IPS-NIHi7 (cell line): ENCODE data around the gene GREM1.

Source experiments
- DNase-seq: peaks from one replicate; pipeline ENCODE4 v3.0.0; 2012; ENCODE audit warnings: mixed read lengths; ENCODE audit errors: extremely low spot score

Gene GREM1

DNA sequence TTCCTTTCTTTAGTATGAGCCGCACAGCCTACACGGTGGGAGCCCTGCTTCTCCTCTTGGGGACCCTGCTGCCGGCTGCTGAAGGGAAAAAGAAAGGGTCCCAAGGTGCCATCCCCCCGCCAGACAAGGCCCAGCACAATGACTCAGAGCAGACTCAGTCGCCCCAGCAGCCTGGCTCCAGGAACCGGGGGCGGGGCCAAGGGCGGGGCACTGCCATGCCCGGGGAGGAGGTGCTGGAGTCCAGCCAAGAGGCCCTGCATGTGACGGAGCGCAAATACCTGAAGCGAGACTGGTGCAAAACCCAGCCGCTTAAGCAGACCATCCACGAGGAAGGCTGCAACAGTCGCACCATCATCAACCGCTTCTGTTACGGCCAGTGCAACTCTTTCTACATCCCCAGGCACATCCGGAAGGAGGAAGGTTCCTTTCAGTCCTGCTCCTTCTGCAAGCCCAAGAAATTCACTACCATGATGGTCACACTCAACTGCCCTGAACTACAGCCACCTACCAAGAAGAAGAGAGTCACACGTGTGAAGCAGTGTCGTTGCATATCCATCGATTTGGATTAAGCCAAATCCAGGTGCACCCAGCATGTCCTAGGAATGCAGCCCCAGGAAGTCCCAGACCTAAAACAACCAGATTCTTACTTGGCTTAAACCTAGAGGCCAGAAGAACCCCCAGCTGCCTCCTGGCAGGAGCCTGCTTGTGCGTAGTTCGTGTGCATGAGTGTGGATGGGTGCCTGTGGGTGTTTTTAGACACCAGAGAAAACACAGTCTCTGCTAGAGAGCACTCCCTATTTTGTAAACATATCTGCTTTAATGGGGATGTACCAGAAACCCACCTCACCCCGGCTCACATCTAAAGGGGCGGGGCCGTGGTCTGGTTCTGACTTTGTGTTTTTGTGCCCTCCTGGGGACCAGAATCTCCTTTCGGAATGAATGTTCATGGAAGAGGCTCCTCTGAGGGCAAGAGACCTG is 13.2 kb downstream of the GREM1 start:
- DNase-seq = peak; percentile 93

- DNase-seq = no peak
These were observed 14.9 kb downstream of the GREM1 start for GRCh38 chr15:32732574-32733157.

DNA sequence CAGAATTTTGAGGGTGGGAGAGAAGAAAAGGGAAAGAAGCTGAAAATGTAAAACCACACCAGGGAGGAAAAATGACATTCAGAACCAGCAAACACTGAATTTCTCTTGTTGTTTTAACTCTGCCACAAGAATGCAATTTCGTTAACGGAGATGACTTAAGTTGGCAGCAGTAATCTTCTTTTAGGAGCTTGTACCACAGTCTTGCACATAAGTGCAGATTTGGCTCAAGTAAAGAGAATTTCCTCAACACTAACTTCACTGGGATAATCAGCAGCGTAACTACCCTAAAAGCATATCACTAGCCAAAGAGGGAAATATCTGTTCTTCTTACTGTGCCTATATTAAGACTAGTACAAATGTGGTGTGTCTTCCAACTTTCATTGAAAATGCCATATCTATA is 15.5 kb downstream of the GREM1 start:
- no peak for DNase-seq

DNA sequence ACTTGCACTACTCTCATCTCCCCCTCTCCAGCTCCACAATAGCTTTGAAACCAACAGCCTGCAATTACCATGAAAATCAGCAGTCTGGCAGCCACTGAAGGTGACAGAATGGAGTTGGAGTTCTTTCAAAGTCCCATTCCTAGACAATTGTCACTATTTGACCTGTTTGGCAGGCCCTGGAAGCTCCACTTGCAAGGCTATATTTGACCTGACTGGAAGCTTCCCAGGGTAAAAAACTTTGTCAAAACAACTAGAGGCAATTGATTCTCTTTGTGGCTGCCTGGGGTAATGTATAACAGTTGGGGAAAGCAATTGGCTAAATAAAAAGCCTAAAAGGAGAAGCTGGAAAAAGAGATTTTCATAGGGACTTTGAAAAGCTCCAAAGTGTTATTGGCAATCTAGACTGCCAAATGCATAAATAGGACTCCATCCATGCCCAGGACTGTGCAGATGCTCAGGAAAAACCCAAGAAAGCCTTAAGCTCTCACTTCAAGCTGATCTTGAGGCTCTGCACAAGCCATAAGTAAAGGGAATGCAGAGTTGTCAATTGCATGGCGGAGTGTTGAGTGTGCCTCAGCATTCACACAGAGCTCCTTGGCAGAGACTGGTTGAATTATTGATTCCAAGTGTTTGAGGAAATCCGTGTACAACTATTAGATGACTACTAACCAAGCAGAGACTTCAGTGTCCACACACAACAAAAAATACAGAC is 18.3 kb downstream of the GREM1 start:
- no peak for DNase-seq

GRCh38 chr15:32736701-32737061 is 18.9 kb downstream of the GREM1 start:
- DNase-seq = no peak

GRCh38 chr15:32737304-32737703 is 19.5 kb downstream of the GREM1 start:
- no peak for DNase-seq

- no peak for DNase-seq
These were observed 20.9 kb downstream of the GREM1 start for GRCh38 chr15:32738666-32739065.

DNA sequence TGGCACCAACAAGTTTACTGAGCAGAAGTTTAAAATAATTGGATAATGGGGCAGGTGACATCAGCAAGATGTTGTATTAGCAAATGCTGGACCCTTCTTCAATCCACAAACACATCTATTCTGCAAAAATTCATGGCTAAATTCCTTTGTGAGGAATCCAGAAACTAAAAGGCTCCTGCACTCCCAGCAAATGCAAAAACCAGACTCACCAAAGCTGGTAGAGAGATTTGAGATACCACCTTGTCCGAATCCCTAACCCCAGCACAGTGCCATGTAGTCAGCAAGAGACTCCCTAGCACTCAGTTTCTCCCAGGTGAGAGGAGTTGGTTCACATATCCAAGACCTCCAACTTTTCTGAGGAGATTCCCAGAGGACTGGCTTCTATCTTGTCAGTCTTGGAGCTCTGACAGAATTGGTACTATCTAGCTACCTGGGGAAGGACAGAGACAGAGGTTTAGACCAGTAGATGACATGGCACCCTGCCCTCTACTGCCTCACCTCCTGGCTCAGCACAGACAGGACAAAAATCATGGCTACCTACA is 21.8 kb downstream of the GREM1 start:
- no peak for DNase-seq

DNA sequence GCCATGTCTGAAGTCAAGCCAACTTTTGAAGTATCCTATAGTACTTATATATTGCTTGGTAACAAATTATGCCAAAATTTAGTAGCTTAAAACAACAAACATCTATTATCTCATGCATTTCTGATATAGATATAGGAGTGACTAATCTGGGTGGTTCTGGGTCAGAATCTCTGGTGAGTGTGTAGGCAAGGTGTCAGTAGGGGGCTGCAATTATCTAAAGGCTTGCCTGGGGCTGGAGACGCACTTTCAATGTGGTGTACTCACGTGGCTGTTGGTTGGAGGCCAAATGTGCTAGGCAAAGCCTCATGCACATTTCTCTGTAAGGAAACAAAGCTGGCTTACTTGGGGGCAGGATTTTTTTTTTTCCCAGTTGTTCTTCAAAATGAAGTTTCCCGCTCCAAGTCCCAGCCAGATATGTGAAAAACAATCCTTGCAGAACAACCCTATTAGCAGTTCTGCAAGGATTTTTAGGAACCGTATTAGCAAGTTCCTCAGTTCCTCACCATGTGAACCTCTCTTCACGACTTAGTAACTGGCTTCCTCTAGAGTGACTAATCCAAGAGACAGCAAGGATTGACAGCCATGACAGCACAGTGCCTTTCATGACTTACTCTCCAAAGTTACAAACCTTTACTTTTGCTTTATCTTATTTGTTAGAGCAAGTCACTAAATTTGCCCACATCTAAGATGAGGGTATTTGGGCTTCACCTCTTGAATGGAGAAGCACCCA is 25.8 kb downstream of the GREM1 start:
- DNase-seq = no peak

GRCh38 chr15:32746116-32746857 is 28.5 kb downstream of the GREM1 start:
- no peak for DNase-seq

DNA sequence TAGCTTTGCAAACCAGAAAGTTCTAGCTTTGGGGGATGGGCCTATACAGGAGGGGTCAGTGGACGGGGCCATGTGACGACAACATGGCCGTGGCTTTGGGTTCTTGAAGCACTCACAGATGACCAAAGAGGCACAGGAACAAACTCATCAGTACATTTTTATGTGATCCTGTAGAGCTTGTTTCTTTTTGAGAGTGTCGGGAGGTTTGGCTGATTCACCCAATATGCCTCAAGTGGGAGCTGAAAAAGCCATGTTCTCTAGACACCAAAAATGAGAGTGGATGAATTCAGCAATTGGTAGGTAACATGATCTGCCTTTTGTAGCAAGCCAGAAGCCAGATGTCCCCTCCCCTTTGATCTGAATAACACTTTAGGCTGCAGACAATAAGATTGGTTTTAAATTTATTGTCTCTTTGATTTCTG is 30.1 kb downstream of the GREM1 start:
- no peak for DNase-seq

- DNase-seq = no peak
These were observed 33.2 kb downstream of the GREM1 start for GRCh38 chr15:32750979-32751378.

DNA sequence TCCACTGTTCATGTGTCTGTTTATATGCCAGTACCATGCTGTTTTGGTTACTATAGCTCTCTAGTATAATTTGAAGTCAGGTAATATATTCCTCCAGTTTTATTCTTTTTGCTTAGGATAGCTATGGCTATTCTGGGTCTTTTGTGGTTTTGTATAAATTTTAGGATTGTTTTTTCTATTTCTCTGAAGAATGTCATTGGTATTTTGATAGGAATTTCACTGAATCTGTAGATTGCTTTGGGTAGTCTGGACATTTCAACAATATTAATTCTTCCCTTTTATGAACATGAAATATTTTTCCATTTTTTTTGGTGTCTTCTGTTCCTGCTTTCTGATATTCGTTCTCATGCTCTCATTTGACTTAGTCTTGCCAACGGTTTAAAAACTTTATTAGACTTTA is 39.6 kb downstream of the GREM1 start:
- no peak for DNase-seq

GRCh38 chr15:32763295-32763694 is 45.5 kb downstream of the GREM1 start:
- no peak for DNase-seq

DNA sequence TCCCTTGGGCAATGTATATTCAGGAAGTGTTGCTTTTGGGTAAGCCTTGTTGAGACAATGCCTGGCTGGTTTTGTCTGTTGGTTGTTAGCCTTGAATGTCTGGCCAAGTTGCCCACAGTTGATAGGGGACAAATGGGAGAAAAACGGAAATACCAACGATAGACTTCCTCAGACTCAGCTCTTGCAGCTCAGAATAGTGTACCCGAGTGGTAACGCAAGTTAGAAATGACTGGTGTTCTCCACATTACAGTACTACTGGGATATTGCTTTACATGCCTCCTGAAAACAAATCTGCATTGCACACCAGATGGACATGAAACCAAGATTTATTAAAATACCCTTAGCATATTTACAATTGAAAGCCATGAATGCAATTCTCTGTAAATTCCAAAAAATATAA is 47.4 kb downstream of the GREM1 start:
- DNase-seq = no peak

- DNase-seq = no peak
These were observed 48.3 kb downstream of the GREM1 start for GRCh38 chr15:32766101-32766500.

- DNase-seq = no peak
These were observed 49.4 kb downstream of the GREM1 start for GRCh38 chr15:32767236-32767635.

DNA sequence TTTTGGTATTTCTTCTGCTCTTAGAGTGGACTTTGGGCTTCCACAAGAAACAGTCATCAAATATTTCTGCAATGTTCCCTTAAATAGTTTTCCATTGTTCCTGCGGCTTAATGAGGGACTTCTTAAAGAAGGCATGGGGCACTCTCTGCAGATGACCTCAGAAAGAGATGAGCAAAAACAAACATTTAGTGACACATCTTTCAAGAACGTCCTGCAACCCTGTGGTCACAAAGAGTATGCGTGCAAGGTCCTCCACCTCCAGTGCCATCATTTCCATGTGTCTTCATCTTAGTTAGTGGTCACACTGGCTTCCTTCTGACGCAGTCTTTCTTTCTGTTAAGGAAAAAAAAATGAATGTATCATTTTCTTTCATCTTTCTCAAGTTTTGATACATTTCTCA is 56.2 kb downstream of the GREM1 start:
- DNase-seq = no peak

DNA sequence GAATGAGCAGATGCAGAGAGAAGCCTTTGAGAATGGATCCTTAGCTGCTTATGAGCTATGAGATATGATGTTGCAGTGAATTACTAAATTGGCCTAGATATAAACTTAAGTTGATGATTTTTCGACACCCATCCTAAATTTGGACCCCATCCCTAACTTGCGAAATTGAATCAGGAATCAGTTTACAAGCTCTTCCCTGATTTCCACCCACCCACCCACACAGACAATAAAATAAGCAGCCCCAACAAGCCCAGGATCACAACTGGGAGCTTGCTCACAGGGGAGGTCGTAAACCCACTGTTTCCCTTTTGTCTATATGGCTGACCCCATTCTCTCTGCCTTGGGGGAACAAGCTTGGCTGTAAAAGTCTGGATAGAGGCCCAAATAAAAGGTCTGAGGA is 57.3 kb downstream of the GREM1 start:
- DNase-seq = no peak

DNA sequence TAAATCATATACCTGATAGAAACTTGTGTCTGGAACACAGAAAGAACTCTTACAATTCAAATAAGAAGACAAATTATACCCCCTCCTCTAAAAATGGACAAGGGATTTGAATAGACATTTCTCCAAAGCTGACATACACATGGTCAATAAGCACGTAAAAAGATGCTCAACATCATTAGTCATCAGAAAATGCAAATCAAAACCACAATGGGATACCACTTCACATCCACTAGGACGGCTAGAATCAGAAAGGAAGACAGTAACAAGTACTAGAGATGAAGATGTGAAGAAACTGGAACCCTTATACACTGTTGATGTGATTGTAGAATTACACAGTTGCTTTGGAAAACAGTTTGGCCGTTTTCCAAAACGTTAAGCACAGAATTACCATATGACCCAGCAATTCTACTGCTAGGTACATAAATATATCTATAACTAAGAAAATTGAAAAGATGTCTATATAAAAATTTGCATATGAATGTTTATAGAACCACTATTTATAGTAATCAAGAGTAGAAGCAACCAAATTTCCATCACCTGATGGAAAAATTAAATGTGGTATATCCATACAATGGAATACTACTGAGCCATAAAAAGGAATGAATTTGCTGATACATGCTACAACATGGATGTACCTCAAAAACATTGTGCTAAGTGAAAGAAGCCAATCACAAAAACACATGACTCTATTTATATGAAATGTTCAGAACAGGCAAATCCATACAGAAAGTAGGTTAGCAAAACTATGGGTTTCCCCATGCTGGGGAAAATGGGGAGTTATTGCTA is 60.8 kb downstream of the GREM1 start:
- DNase-seq = no peak
